PC-9 (cell line): ENCODE data around the gene COG5. TPM values are rescaled to one million over a fixed set of nuclear protein-coding genes. Genes with fewer than 3 reads are reported as not detected.

Experiments
- BruUV-seq: library from RNA; stranded (reverse); fragments of 400-500 nt; replicated peaks from 2 replicates; lab custom pipeline; 2021; lab: Mats Ljungman, UMichigan
- CTCF ChIA-PET: fragments of 300-600 bp; sonication (Branson Sonifier 250); formaldehyde crosslinking; loops from one replicate; lab custom pipeline; 2022; ENCODE audit warnings: antibody characterized with exemption; lab: Charles Lee
- POLR2A ChIA-PET: fragments of 300-600 bp; sonication (Branson Sonifier 250); formaldehyde crosslinking; loops from one replicate; lab custom pipeline; 2022; ENCODE audit warnings: antibody characterized with exemption; ENCODE audit not compliant: unreplicated experiment; lab: Charles Lee
- DNase-seq, 2 experiments: peaks; one replicate each; pipeline versions ENCODE4 v3.0.0 to v3.0.0-alpha.2; 2015 to 2022; ENCODE audit warnings: mixed read lengths in 1 of 2
- H2AFZ ChIP-seq: fragments of 200-600 bp; sonication (generic); 2 replicates; pipeline ENCODE4 v1.8.1; 2017; ENCODE audit warnings: antibody characterized with exemption
- H3F3A ChIP-seq: fragments of 200-600 bp; sonication (generic); 2 replicates; pipeline ENCODE4 v1.8.1; 2017; ENCODE audit warnings: antibody characterized with exemption, mild to moderate bottlenecking, low read depth; ENCODE audit not compliant: insufficient read depth
- H3K27ac ChIP-seq: fragments of 200-600 bp; sonication (generic); 2 replicates; pipeline ENCODE4 v1.6.1; 2016; ENCODE audit warnings: mixed run types
- H3K27me3 ChIP-seq: fragments of 200-600 bp; sonication (generic); 2 replicates; pipeline ENCODE4 v1.6.1; 2016; ENCODE audit warnings: low read depth, mixed run types; ENCODE audit not compliant: insufficient read depth
- H3K36me3 ChIP-seq: fragments of 200-600 bp; sonication (generic); 2 replicates; pipeline ENCODE4 v1.6.1; 2016; ENCODE audit warnings: low read depth, mixed run types
- H3K4me1 ChIP-seq: fragments of 200-600 bp; sonication (generic); replicated peaks from 2 replicates; pipeline ENCODE4 v1.6.1; 2016; ENCODE audit warnings: mixed run types; ENCODE audit not compliant: insufficient read depth
- H3K4me2 ChIP-seq: fragments of 200-600 bp; sonication (generic); 2 replicates; pipeline ENCODE4 v1.6.1; 2017; ENCODE audit warnings: mixed run types
- H3K4me3 ChIP-seq: fragments of 200-600 bp; sonication (generic); 2 replicates; pipeline ENCODE4 v1.6.1; 2016; ENCODE audit warnings: mixed run types
- H3K79me2 ChIP-seq: fragments of 200-600 bp; sonication (generic); 2 replicates; pipeline ENCODE4 v1.6.1; 2017; ENCODE audit warnings: low read depth, mixed run types
- H3K9me2 ChIP-seq: fragments of 200-600 bp; sonication (generic); 2 replicates; pipeline ENCODE4 v1.8.1; 2017; ENCODE audit warnings: mild to moderate bottlenecking; ENCODE audit not compliant: insufficient read depth
- H3K9me3 ChIP-seq: fragments of 200-600 bp; sonication (generic); 2 replicates; pipeline ENCODE4 v1.8.1; 2016; ENCODE audit warnings: low read depth; ENCODE audit not compliant: insufficient read depth
- H4K20me1 ChIP-seq: fragments of 200-600 bp; sonication (generic); 2 replicates; pipeline ENCODE4 v1.8.1; 2017; ENCODE audit not compliant: insufficient read depth
- CTCF ChIP-seq: fragments of 200-600 bp; sonication (generic); conservative IDR thresholded peaks from 2 replicates; pipeline ENCODE4 v1.6.1; 2017; ENCODE audit warnings: mixed run types, antibody characterized with exemption, mild to moderate bottlenecking, moderate library complexity
- EZH2 ChIP-seq: fragments of 200-600 bp; sonication (generic); IDR thresholded peaks from 2 replicates; pipeline ENCODE4 v1.8.0; 2017; ENCODE audit warnings: antibody characterized with exemption, low read depth
- intact Hi-C: fragments of 100-400 bp; cut with micrococcal nuclease; formaldehyde crosslinking; loops from one replicate; pipeline ENCODE4 v1.10.0; 2022; ENCODE audit not compliant: unreplicated experiment
- total RNA-seq: library from RNA; stranded (reverse); gene quantifications from 2 replicates; pipeline ENCODE4 v1.2.3, GENCODE V29; 2021

Gene COG5
- total RNA-seq, 1 experiment from 2014 or later, result 43.5 TPM

GRCh38 chr7:107453388-107453787 lies 110.3 kb downstream of the COG5 start:
- DNase-seq, result no peak
- no peaks in the 10 kb centered on the region for H3K27me3 ChIP-seq

DNA sequence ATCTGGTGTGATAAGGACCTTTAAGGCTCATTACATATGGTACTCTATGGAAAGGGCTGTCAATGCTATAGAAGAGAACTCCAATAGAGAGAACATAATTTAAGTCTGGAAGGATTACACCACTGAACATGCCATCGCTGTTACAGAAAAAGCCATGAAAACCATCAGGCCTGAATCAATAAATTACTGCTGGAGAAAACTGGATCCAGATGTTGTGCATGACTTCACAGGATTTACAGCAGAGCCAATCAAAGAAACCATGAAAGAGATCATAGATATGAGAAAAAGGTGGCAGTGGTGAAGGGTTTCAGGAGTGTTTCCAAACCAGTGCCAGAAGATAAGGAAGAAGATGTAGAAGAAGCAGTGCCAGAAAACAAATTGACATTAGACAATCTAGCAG lies 112.8 kb downstream of the COG5 start:
- Histone ChIP-seq H3K27me3 (no peaks in the 10 kb centered on the region), H3K4me3 (no peak overlapping the region), H3K9me2 (no peaks in the 10 kb centered on the region), H2AFZ (no peak overlapping the region), H3K4me2 (no peak overlapping the region), H3K4me1 (no peaks in the 10 kb centered on the region), H3K9me3 (no peaks in the 10 kb centered on the region), H3K27ac (no peak overlapping the region), H3F3A (no peaks in the 10 kb centered on the region; the same call in none of the 2 replicates), H3K79me2 (no peaks in the 10 kb centered on the region), H4K20me1 (peaks cover 5% of the 10 kb centered on the region; the same call in 1 of the 2 replicates), H3K36me3 (no peaks in the 10 kb centered on the region)
- TF ChIP-seq EZH2, result no peak
- no peak for TF ChIP-seq CTCF
- ChIA-PET CTCF (no interaction called here), POLR2A (no interaction called here)
- intact Hi-C loops, result no loop called here
- BruUV-seq, result no TSS peak
- no peak for DNase-seq

More at GRCh38 chr7:107453388-107453787, 110.3 kb downstream of the COG5 start:
- Histone ChIP-seq H3K4me1 (no peaks in the 10 kb centered on the region), H3K4me2 (no peak overlapping the region), H2AFZ (no peak overlapping the region), H3K36me3 (no peaks in the 10 kb centered on the region), H3K79me2 (no peaks in the 10 kb centered on the region), H4K20me1 (peaks cover 5% of the 10 kb centered on the region; the same call in 1 of the 2 replicates), H3F3A (no peaks in the 10 kb centered on the region; the same call in none of the 2 replicates), H3K27ac (no peak overlapping the region), H3K9me3 (no peaks in the 10 kb centered on the region), H3K4me3 (no peak overlapping the region), H3K9me2 (no peaks in the 10 kb centered on the region)
- BruUV-seq, result no TSS peak
- ChIA-PET POLR2A (no interaction called here), CTCF (no interaction called here)
- intact Hi-C loops, result loop anchor here (2.0 kb wide), 1 partner anchor 15 kb away; no protein-coding TSS in a partner anchor
- TF ChIP-seq EZH2 (no peak), CTCF (no peak)

GRCh38 chr7:107446988-107447387 lies 116.7 kb downstream of the COG5 start:
- no peak overlapping the region for H3K27ac ChIP-seq
- CTCF ChIA-PET, result no interaction called here
- H3K4me2 ChIP-seq, result no peak overlapping the region
- DNase-seq, result no peak
- H3K27me3 ChIP-seq, result no peaks in the 10 kb centered on the region
- intact Hi-C loops, result no loop called here
- H3F3A ChIP-seq, result no peaks in the 10 kb centered on the region; the same call in 1 of the 2 replicates
- POLR2A ChIA-PET, result no interaction called here
- no peaks in the 10 kb centered on the region for H3K4me1 ChIP-seq
- H3K79me2 ChIP-seq, result no peaks in the 10 kb centered on the region
- H3K9me2 ChIP-seq, result no peaks in the 10 kb centered on the region
- no peak overlapping the region for H3K4me3 ChIP-seq
- H3K36me3 ChIP-seq, result no peaks in the 10 kb centered on the region
- no peak overlapping the region for H2AFZ ChIP-seq
- no TSS peak for BruUV-seq
- TF ChIP-seq EZH2 (no peak), CTCF (no peak)
- no peaks in the 10 kb centered on the region; the same call in 1 of the 2 replicates for H4K20me1 ChIP-seq
- H3K9me3 ChIP-seq, result no peaks in the 10 kb centered on the region
